GM12878 (cell line): ENCODE measurements around the gene SMARCB1. TPM values are rescaled to one million over a fixed set of nuclear protein-coding genes. Genes with fewer than 3 reads are reported as not detected.

Experiments
- ATAC-seq: fragments of 200-7000 bp; cut with Tn5 transposase; 3 replicates; pipeline ENCODE4 v1.9.1; 2020; ENCODE audit warnings: mild to moderate bottlenecking, moderate library complexity
- BruUV-seq: library from RNA; stranded (reverse); fragments of 400-500 nt; replicated peaks from 2 replicates; lab custom pipeline; 2021; lab: Mats Ljungman, UMichigan
- CTCF ChIA-PET: fragments of 300-600 bp; sonication (Branson Sonifier 250); formaldehyde crosslinking; extraction: SDS; loops from one replicate; lab custom pipeline; 2021; ENCODE audit warnings: inconsistent platforms; lab: Yijun Ruan, JAX
- POLR2A ChIA-PET: fragments of 350-600 bp; formaldehyde crosslinking; extraction: SDS; loops from one replicate; lab custom pipeline; 2021; ENCODE audit warnings: inconsistent platforms; lab: Charles Lee
- RAD21 ChIA-PET: fragments of 300-600 bp; sonication (Branson Sonifier 250); formaldehyde crosslinking; loops from one replicate; lab custom pipeline; 2023; ENCODE audit warnings: antibody characterized with exemption; ENCODE audit not compliant: unreplicated experiment; lab: Charles Lee
- SMC1A ChIA-PET: fragments of 300-600 bp; sonication (Branson Sonifier 250); formaldehyde crosslinking; loops from one replicate; lab custom pipeline; 2023; ENCODE audit not compliant: unreplicated experiment, uncharacterized antibody; lab: Charles Lee
- DNase-seq: peaks from one replicate; pipeline ENCODE4 v3.0.0-alpha.2; 2011; ENCODE audit warnings: low read depth, low spot score
- FAIRE-seq: peaks from 3 replicates; lab custom pipeline; 2011; peaks lifted over from hg19 to GRCh38; lab: Jason Lieb, UNC
- H2AFZ ChIP-seq: 2 replicates; pipeline ENCODE4 v1.6.0; 2011; ENCODE audit warnings: low read depth, low read length, control low read depth; ENCODE audit not compliant: control insufficient read depth
- H3K27ac ChIP-seq: 2 replicates; pipeline ENCODE4 v1.5.1; 2011; ENCODE audit warnings: control low read depth; ENCODE audit not compliant: control insufficient read depth, insufficient read depth
- H3K27me3 ChIP-seq, 2 experiments: replicated peaks in 1 of 2; 2 replicates each; pipeline versions ENCODE4 v1.6.0 to v1.6.1; 2011; ENCODE audit warnings: low read length in 1 of 2; ENCODE audit not compliant: control insufficient read depth in 2 of 2, insufficient read depth in 2 of 2
- H3K36me3 ChIP-seq, 2 experiments: 2 replicates each; pipeline ENCODE4 v1.5.1; 2011; ENCODE audit warnings: low read length in 1 of 2; ENCODE audit not compliant: control insufficient read depth in 2 of 2, insufficient read depth in 2 of 2
- H3K4me1 ChIP-seq: 2 replicates; pipeline ENCODE4 v1.6.1; 2011; ENCODE audit warnings: mild to moderate bottlenecking, low read length, moderate library complexity, mixed read lengths; ENCODE audit not compliant: control insufficient read depth, insufficient read depth
- H3K4me2 ChIP-seq: 2 replicates; pipeline ENCODE4 v1.6.0; 2011; ENCODE audit warnings: control low read depth; ENCODE audit not compliant: control insufficient read depth, insufficient read depth
- H3K4me3 ChIP-seq: fragments of 200-600 bp; sonication (generic); 2 replicates; pipeline ENCODE4 v1.5.1; 2016
- H3K79me2 ChIP-seq: 2 replicates; pipeline ENCODE4 v1.6.0; 2011; ENCODE audit warnings: low read length; ENCODE audit not compliant: control insufficient read depth, insufficient read depth
- H3K9ac ChIP-seq: 2 replicates; pipeline ENCODE4 v1.8.0; 2011; ENCODE audit warnings: low read length, control low read depth, mixed read lengths; ENCODE audit not compliant: control insufficient read depth, insufficient read depth
- H3K9me3 ChIP-seq: replicated peaks from 3 replicates; pipeline ENCODE4 v1.5.1; 2011; ENCODE audit warnings: mild to moderate bottlenecking, low read length; ENCODE audit not compliant: control insufficient read depth, insufficient read depth
- H4K20me1 ChIP-seq: 2 replicates; pipeline ENCODE4 v1.6.0; 2011; ENCODE audit not compliant: control insufficient read depth, insufficient read depth
- FOXK2 ChIP-seq: fragments of 450-650 bp; IDR thresholded peaks from 2 replicates; pipeline ENCODE4 v1.6.1; 2017; ENCODE audit warnings: mild to moderate bottlenecking, moderate library complexity
- POLR2A ChIP-seq: IDR thresholded peaks from 2 replicates; pipeline ENCODE4 v1.6.1; 2011; ENCODE audit warnings: low read depth, mild to moderate bottlenecking, low read length
- WGBS: methylation state at CpG from one replicate; pipeline ENCODE4 v1.1.6; 2016; ENCODE audit warnings: low lambda C conversion rate; ENCODE audit not compliant: insufficient replicate concordance, insufficient coverage; ENCODE audit errors: missing lambda C conversion rate; 5-methylcytosine and 5-hydroxymethylcytosine counted together
- in situ Hi-C: fragments of 300-500 bp; cut with MboI; formaldehyde crosslinking; loops from 9 replicates; pipeline ENCODE4 v1.14.3; 2018; ENCODE audit warnings: mixed read lengths
- intact Hi-C: fragments of 100-400 bp; cut with micrococcal nuclease; formaldehyde crosslinking; loops from one replicate; pipeline ENCODE4 v1.14.2; 2022; ENCODE audit not compliant: unreplicated experiment
- polyA plus RNA-seq, 11 experiments: library from polyadenylated mRNA; depleted of rRNA in 4 of 11; unstranded in 6 of 11; stranded (reverse) in 5 of 11; fragments of >200 nt; fragmentation: Nextera tagmentation in 4 of 11; fragmentation: Illumina TruSeq in 1 of 11; extraction: Ambion mirVana in 4 of 11; extraction: Trizol in 1 of 11; gene quantifications; 1 replicate in 1 of 11; 2 replicates in 10 of 11; pipeline versions ENCODE4 v1.2.1 to v1.2.3, GENCODE V29; 2011 to 2016; ENCODE audit warnings: inconsistent platforms in 2 of 11, missing spikeins in 2 of 11, low read depth in 1 of 11
- total RNA-seq, 4 experiments: library from RNA; depleted of rRNA in 3 of 4; stranded (reverse); fragments of >200 nt in 3 of 4; fragmentation: Illumina TruSeq in 1 of 4; extraction: Trizol in 1 of 4; gene quantifications; 2 replicates each; pipeline versions ENCODE4 v1.2.1 to v1.2.3, GENCODE V29; 2013 to 2021
- TF ChIP-seq, protein P1 (sequence below): fragments of 450-650 bp; IDR thresholded peaks from 2 replicates; pipeline ENCODE4 v1.6.1; 2018; ENCODE audit warnings: borderline replicate concordance, mild to moderate bottlenecking; ENCODE audit not compliant: partially characterized antibody

Gene SMARCB1
- total and polyA plus RNA-seq, 10 of the 15 experiments (the other 5 are each of a cell fraction or from before 2014, with no cell fraction given) = 9.1 to 215 (median 183) TPM

DNA sequence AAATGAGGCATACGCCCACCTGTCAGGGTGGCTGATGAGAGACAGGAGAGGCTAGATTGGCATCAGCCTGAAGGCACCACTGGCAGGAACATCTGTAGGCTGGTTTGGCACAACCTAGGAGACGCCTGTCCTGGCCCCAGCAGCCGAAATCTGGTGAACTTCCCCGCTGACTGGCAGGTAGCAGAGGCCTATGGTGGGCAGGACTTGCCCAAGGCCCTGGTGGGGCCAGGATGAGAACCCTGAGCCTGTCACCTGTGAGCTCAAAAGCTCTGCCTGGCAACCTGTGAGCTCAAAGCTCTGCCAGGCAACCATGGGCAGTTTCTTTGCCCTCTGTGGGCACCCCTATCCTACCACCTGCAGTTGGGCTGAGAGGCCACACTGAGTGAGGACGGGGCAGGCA, 49.5 kb downstream of the SMARCB1 start:
- H3K79me2 ChIP-seq = no peaks in the 10 kb centered on the region; the same call in 1 of the 2 replicates
- H3K4me3 ChIP-seq = no peak overlapping the region
- no peaks in the 10 kb centered on the region for H3K27me3 ChIP-seq
- no peak for FAIRE-seq
- intact Hi-C loops = no loop called here
- no peak overlapping the region for H2AFZ ChIP-seq
- no peak overlapping the region for H3K4me2 ChIP-seq
- H3K36me3 ChIP-seq = peaks cover 11 to 42% of the 10 kb centered on the region in 2 experiments
- POLR2A ChIA-PET = no interaction called here
- RAD21 ChIA-PET = no interaction called here
- in situ Hi-C loops = no loop called here
- CTCF ChIA-PET = interaction anchor here (1.7 to 3.7 kb wide), 2 partner anchors 13 to 65 kb away, joined by 6 to 12 read pairs; partner anchors contain the start of gene MMP11
- no peak for ATAC-seq
- H3K9me3 ChIP-seq = no peaks in the 10 kb centered on the region
- TF ChIP-seq POLR2A (peak; percentile 5; the same call in 1 of the 2 replicates), FOXK2 (no peak)
- TF ChIP-seq, protein P1, sequence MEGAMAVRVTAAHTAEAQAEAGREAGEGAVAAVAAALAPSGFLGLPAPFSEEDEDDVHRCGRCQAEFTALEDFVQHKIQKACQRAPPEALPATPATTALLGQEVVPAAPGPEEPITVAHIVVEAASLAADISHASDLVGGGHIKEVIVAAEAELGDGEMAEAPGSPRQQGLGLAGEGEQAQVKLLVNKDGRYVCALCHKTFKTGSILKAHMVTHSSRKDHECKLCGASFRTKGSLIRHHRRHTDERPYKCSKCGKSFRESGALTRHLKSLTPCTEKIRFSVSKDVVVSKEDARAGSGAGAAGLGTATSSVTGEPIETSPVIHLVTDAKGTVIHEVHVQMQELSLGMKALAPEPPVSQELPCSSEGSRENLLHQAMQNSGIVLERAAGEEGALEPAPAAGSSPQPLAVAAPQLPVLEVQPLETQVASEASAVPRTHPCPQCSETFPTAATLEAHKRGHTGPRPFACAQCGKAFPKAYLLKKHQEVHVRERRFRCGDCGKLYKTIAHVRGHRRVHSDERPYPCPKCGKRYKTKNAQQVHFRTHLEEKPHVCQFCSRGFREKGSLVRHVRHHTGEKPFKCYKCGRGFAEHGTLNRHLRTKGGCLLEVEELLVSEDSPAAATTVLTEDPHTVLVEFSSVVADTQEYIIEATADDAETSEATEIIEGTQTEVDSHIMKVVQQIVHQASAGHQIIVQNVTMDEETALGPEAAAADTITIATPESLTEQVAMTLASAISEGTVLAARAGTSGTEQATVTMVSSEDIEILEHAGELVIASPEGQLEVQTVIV = no peak
- BruUV-seq = no TSS peak
- WGBS = 49% methylated on average over 5 of the region's 5 CpGs
- H3K9ac ChIP-seq = no peak overlapping the region
- peaks cover 17% of the 10 kb centered on the region for H3K4me1 ChIP-seq
- no peaks in the 10 kb centered on the region for H4K20me1 ChIP-seq
- SMC1A ChIA-PET = interaction anchor here (0.9 to 1.9 kb wide), 2 partner anchors 10 to 65 kb away, joined by 3 to 5 read pairs; no protein-coding TSS in a partner anchor
- no peak overlapping the region for H3K27ac ChIP-seq
- DNase-seq = no peak
